Subcutaneous adipose tissue (tissue), 4 donors: Measurements from ENCODE around the gene FSTL1. TPM values are rescaled to one million over a fixed set of nuclear protein-coding genes. Genes with fewer than 3 reads are reported as not detected.

Source experiments
- CTCF ChIP-seq: fragments of 450-650 bp; IDR thresholded peaks from one replicate; pipeline ENCODE4 v1.5.1; 2016; ENCODE audit warnings: low read depth, mild to moderate bottlenecking, control low read depth, antibody characterized with exemption, moderate library complexity
- total RNA-seq, 4 donors: library from RNA; depleted of rRNA; stranded (reverse); fragments of >200 nt; gene quantifications; one replicate each; pipeline ENCODE4 v1.1.0, GENCODE V29; 2016

FSTL1 gene
- total RNA-seq, 4 donors from 2014 or later = 595 to 1,299 (median 897) TPM

DNA sequence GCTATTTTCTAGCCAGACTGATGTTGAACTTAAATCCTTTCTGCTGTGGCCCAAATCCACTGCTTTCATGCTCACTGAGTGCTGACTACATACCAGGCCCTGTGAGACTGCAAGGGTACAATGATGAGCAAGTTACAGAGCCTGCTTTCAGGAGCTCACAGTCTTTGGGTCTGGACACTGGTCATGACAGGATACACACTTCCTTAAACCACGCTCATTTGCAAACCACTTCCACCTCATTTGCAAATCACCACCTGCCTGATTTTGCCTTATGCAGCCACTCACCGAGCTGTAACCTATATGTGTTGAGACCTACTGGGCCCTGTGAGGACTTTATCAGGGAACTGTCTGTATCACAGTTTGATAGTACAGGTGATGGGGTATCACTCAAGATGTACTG lies 51.4 kb downstream of the FSTL1 start:
- TF ChIP-seq CTCF = no peak

GRCh38 chr3:120396469-120396868 lies 54.3 kb downstream of the FSTL1 start:
- TF ChIP-seq CTCF = no peak

DNA sequence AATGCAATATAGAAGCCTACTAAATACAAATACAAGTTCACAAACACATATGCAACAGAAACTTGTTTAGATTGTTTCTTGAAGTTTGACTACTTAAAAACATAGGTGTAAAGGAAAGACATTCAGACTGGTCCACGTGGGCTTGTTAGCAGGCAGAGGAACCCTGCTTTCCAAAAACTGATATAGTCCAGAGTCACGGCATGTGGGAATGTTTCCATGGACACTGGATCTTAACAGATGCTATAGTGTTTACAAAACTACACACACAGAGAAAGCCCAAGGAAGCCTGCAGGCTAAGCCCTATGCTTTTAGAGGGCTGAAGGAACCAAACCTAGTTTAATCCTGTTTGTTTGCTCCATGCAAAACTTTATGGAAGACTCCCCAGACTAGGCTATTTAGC lies 56.4 kb downstream of the FSTL1 start:
- TF ChIP-seq CTCF = no peak

DNA sequence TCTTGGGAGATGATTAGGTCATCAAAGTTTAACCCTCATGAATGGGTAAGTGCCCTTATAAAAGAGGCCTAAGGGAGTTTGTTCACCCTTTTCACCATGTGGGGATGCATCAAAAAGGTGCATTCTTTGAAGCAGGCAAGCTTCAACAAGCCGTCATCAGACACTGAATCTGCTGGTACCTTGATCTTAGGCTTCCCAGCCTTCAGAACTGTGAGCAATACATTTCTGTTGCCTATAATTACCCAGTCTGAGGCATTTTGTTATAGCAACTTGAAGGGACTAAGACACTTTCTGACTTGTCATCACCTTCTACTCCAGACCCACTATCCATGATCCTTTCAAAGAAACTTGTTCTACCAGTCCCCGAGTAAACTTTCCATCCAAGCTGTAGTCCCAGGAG lies 57.0 kb downstream of the FSTL1 start:
- TF ChIP-seq CTCF = no peak

- TF ChIP-seq CTCF = no peak
These were observed 57.5 kb downstream of the FSTL1 start for GRCh38 chr3:120393243-120393642.

DNA sequence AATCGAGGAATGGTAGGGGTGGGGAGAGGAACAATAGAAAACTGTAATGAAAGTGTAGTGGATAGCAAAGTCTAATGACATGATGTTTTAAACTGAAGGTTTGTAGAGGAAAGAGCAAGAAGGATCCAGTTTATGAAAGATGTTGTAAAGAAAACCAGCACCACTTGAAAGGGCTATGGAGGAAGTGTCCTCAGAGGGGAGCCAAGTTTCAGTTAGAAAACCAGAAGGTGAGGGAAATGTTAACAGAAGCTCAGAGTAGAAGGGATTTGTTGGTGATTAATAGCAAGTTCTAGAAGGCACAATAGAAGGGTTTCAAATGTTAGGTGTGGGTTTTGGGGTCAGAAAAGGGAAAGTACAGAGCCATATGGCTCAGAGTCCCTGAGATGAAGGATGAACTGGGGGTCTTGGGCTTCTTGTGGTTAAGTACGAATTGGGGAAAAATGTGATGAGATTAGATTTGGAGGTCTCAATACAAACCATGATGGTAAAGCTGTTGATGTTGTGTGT lies 67.8 kb downstream of the FSTL1 start:
- no peak for TF ChIP-seq CTCF

DNA sequence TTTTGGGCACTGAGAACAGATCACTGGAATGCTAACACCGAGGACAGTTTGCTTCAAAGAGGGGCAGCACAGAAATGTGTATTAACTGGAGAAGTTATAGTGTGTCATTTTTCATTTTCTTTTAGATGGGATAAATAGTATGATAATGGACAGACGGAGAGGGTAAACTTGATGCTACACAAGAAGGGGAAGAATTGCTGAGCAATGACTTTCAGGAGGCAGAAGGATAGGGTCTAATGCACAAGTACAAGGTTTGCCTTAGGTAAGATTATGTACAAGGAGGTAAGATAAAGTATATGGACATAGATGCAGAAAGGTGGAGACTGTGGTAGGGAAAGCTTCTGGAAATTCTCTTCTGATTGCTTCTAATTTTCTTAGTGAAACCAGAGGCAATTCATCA lies 69.3 kb downstream of the FSTL1 start:
- no peak for TF ChIP-seq CTCF
